SK-N-MC (cell line): ENCODE results near the gene OLFML1.

Experiments used
- EZH2 ChIP-seq: fragments of 200-600 bp; sonication (generic); IDR thresholded peaks from one replicate; pipeline ENCODE4 v1.6.1; 2017; ENCODE audit warnings: antibody characterized with exemption
- POLR2AphosphoS5 ChIP-seq: IDR thresholded peaks from 2 replicates; pipeline ENCODE4 v1.6.1; 2012; ENCODE audit warnings: mild to moderate bottlenecking, low read depth, low read length, borderline replicate concordance

DNA sequence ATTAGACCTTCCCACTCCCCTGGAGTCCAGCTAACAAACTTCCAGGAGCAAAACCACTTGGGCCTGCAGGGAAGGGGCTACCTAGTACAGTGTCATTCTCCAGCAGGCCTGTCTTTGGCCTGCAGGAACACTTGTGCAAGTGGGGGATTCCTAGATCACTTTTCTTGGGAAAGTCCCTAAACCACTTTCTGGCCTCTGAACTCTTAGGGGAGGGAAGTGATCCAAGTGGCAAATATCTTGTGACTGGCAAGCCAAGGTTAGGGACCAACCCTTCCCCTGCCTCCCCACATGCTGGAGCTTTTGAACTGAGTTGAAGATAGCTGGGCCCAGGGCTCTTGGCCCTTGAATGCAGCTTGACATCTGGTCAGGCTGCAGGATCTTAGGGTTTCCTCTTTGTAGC lies 45.7 kb downstream of the OLFML1 start:
- TF ChIP-seq EZH2 (no peak), POLR2AphosphoS5 (no peak)
